Astrocyte (in vitro differentiated cells and primary cell): ENCODE results near the gene FHIT. TPM values are rescaled to one million over a fixed set of nuclear protein-coding genes. Genes with fewer than 3 reads are reported as not detected.

ENCODE experiments used
- DNase-seq: peaks from one replicate; pipeline ENCODE4 v3.0.0-alpha.2; 2010; ENCODE audit warnings: low read depth
- FAIRE-seq: peaks from 2 replicates; lab custom pipeline; 2011; peaks lifted over from hg19 to GRCh38; lab: Jason Lieb, UNC
- H2AFZ ChIP-seq: 2 replicates; pipeline ENCODE4 v1.6.0; 2012; ENCODE audit warnings: low read depth, low read length, inconsistent platforms
- H3K27ac ChIP-seq: 2 replicates; pipeline ENCODE4 v1.5.1; 2011; ENCODE audit warnings: low read depth, low read length, inconsistent platforms
- H3K27me3 ChIP-seq: 2 replicates; pipeline ENCODE4 v1.6.0; 2011; ENCODE audit warnings: low read length, inconsistent platforms; ENCODE audit not compliant: insufficient read depth
- H3K36me3 ChIP-seq: 2 replicates; pipeline ENCODE4 v1.5.1; 2011; ENCODE audit warnings: low read length, inconsistent platforms; ENCODE audit not compliant: insufficient read depth
- H3K4me1 ChIP-seq: 2 replicates; pipeline ENCODE4 v1.5.1; 2011; ENCODE audit warnings: low read length, inconsistent platforms; ENCODE audit not compliant: insufficient read depth
- H3K4me2 ChIP-seq: 2 replicates; pipeline ENCODE4 v1.6.0; 2012; ENCODE audit warnings: low read length, inconsistent platforms
- H3K4me3 ChIP-seq: 2 replicates; pipeline ENCODE4 v1.5.1; 2011; ENCODE audit warnings: low read depth, mild to moderate bottlenecking, low read length, inconsistent platforms; ENCODE audit not compliant: insufficient read depth
- H3K79me2 ChIP-seq: 2 replicates; pipeline ENCODE4 v1.6.0; 2012; ENCODE audit warnings: mild to moderate bottlenecking, low read length, inconsistent platforms; ENCODE audit not compliant: insufficient read depth
- H3K9ac ChIP-seq: 2 replicates; pipeline ENCODE4 v1.6.0; 2012; ENCODE audit warnings: mild to moderate bottlenecking, low read length, inconsistent platforms
- H3K9me3 ChIP-seq: 2 replicates; pipeline ENCODE4 v1.5.1; 2012; ENCODE audit warnings: low read depth, mild to moderate bottlenecking, low read length, inconsistent platforms; ENCODE audit not compliant: insufficient read depth
- H4K20me1 ChIP-seq: 2 replicates; pipeline ENCODE4 v1.6.0; 2012; ENCODE audit warnings: low read length, inconsistent platforms; ENCODE audit not compliant: insufficient read depth
- H3K27ac Mint-ChIP-seq: one replicate; pipeline ENCODE4 v1.8.0; 2021; ENCODE audit warnings: mild to moderate bottlenecking, mixed read lengths; ENCODE audit not compliant: unreplicated experiment
- H3K27me3 Mint-ChIP-seq: one replicate; pipeline ENCODE4 v1.8.0; 2021; ENCODE audit warnings: low read depth, mixed read lengths; ENCODE audit not compliant: unreplicated experiment
- H3K36me3 Mint-ChIP-seq: one replicate; pipeline ENCODE4 v1.8.0; 2021; ENCODE audit warnings: low read depth, mixed read lengths; ENCODE audit not compliant: unreplicated experiment
- H3K4me1 Mint-ChIP-seq: one replicate; pipeline ENCODE4 v1.8.0; 2021; ENCODE audit warnings: low read depth, mixed read lengths; ENCODE audit not compliant: unreplicated experiment
- H3K4me3 Mint-ChIP-seq: one replicate; pipeline ENCODE4 v1.8.0; 2021; ENCODE audit warnings: mild to moderate bottlenecking, moderate library complexity, mixed read lengths; ENCODE audit not compliant: unreplicated experiment
- H3K9me3 Mint-ChIP-seq: one replicate; pipeline ENCODE4 v1.8.0; 2021; ENCODE audit warnings: mild to moderate bottlenecking, mixed read lengths; ENCODE audit not compliant: unreplicated experiment
- CTCF ChIP-seq: IDR thresholded peaks from 2 replicates; pipeline ENCODE4 v1.5.1; 2011; ENCODE audit warnings: low read depth, mild to moderate bottlenecking, inconsistent platforms, low read length, moderate library complexity; ENCODE audit not compliant: insufficient read depth
- EZH2 ChIP-seq: IDR thresholded peaks from 2 replicates; pipeline ENCODE4 v1.6.1; 2012; ENCODE audit warnings: mild to moderate bottlenecking, low read length, inconsistent platforms; ENCODE audit not compliant: insufficient read depth
- total RNA-seq: library from RNA; stranded (reverse); gene quantifications from 2 replicates; pipeline ENCODE4 v1.2.1, GENCODE V29; 2021

Gene FHIT
- total RNA-seq, 1 donor from 2014 or later, result 6.7 TPM

DNA sequence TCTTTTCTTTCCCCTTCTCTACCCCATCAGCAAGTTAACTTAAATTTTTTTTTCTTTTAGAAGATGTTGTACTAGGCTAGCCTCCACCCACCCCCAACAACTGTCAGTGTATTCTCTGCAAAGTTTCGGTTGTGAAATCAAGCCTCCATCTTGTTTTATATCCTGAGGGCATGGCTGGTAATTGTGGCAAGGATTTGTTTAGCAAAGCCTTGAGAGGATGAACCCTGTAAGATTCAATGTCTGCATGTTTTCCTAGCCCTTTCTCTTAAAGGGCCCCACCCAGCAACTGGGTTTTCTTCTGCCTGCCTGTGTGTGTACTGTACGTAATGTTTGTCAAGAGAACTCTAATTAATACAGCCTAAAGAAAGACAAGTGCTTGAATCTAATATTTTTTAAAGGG, 475.3 kb downstream of the FHIT start:
- H3K27me3 ChIP-seq, result no peaks in the 10 kb centered on the region
- Mint-ChIP-seq H3K4me3 (no peak overlapping the region), H3K9me3 (peaks cover 15% of the 10 kb centered on the region), H3K27ac (no peak overlapping the region), H3K36me3 (no peaks in the 10 kb centered on the region), H3K27me3 (no peaks in the 10 kb centered on the region), H3K4me1 (no peaks in the 10 kb centered on the region)
- TF ChIP-seq CTCF, result no peak
- no peak for TF ChIP-seq EZH2
- no peak overlapping the region for H3K4me3 ChIP-seq
- no peak for DNase-seq
- no peak overlapping the region for H3K27ac ChIP-seq
- H3K36me3 ChIP-seq, result no peaks in the 10 kb centered on the region
- no peaks in the 10 kb centered on the region for H3K4me1 ChIP-seq
- H2AFZ ChIP-seq, result no peak overlapping the region
- H3K79me2 ChIP-seq, result no peaks in the 10 kb centered on the region
- no peak overlapping the region for H3K4me2 ChIP-seq
- no peaks in the 10 kb centered on the region for H4K20me1 ChIP-seq
- no peak for FAIRE-seq
- H3K9ac ChIP-seq, result no peak overlapping the region
- H3K9me3 ChIP-seq, result peaks cover 3% of the 10 kb centered on the region

GRCh38 chr3:60774617-60775016, 476.6 kb downstream of the FHIT start:
- peaks cover 3% of the 10 kb centered on the region for H3K9me3 ChIP-seq
- H3K9me3 Mint-ChIP-seq, result peaks cover 15% of the 10 kb centered on the region
- no peak overlapping the region for H3K4me2 ChIP-seq
- H3K27ac Mint-ChIP-seq, result no peak overlapping the region
- H3K9ac ChIP-seq, result no peak overlapping the region
- H3K4me3 ChIP-seq, result no peak overlapping the region
- no peaks in the 10 kb centered on the region for H3K4me1 Mint-ChIP-seq
- DNase-seq (no peak), FAIRE-seq (no peak)
- H3K36me3 Mint-ChIP-seq, result no peaks in the 10 kb centered on the region
- no peaks in the 10 kb centered on the region for H3K36me3 ChIP-seq
- H3K27me3 Mint-ChIP-seq, result no peaks in the 10 kb centered on the region
- no peak for TF ChIP-seq EZH2
- TF ChIP-seq CTCF, result no peak
- H4K20me1 ChIP-seq, result no peaks in the 10 kb centered on the region
- no peak overlapping the region for H3K4me3 Mint-ChIP-seq
- H3K4me1 ChIP-seq, result no peaks in the 10 kb centered on the region
- no peaks in the 10 kb centered on the region for H3K79me2 ChIP-seq
- no peak overlapping the region for H3K27ac ChIP-seq
- no peak overlapping the region for H2AFZ ChIP-seq
- no peaks in the 10 kb centered on the region for H3K27me3 ChIP-seq

DNA sequence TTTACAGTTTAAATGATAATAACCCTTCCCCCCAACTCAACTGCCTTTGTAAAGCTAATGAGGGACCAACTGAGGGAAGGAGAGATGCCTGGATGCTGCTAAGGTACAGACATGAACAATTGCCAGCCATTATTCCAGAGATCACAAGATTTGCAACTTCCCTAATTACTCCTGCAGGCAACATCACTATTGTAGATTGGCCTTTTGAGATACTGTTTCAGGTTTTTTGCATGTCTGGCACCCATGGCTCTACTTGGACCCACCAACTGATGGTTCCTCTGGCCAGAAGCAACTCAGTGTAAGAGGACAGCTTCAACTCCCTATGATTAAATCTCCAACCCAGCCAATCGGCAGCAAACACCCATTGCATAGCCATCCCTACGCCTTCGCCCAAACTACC, 478.7 kb downstream of the FHIT start:
- no peaks in the 10 kb centered on the region for H3K4me1 Mint-ChIP-seq
- H3K4me3 ChIP-seq, result no peak overlapping the region
- H3K4me3 Mint-ChIP-seq, result no peak overlapping the region
- peaks cover 3% of the 10 kb centered on the region for H3K9me3 ChIP-seq
- peaks cover 15% of the 10 kb centered on the region for H3K9me3 Mint-ChIP-seq
- no peak for TF ChIP-seq EZH2
- no peak for TF ChIP-seq CTCF
- H3K27ac ChIP-seq, result no peak overlapping the region
- H3K27me3 Mint-ChIP-seq, result no peaks in the 10 kb centered on the region
- H2AFZ ChIP-seq, result no peak overlapping the region
- H3K27me3 ChIP-seq, result no peaks in the 10 kb centered on the region
- no peaks in the 10 kb centered on the region for H3K36me3 ChIP-seq
- H3K36me3 Mint-ChIP-seq, result no peaks in the 10 kb centered on the region
- no peaks in the 10 kb centered on the region for H4K20me1 ChIP-seq
- H3K4me2 ChIP-seq, result no peak overlapping the region
- FAIRE-seq (no peak), DNase-seq (no peak)
- no peaks in the 10 kb centered on the region for H3K4me1 ChIP-seq
- no peak overlapping the region for H3K27ac Mint-ChIP-seq
- no peak overlapping the region for H3K9ac ChIP-seq
- no peaks in the 10 kb centered on the region for H3K79me2 ChIP-seq
